Measurements from ENCODE around the gene MEAF6.

Gene MEAF6

DNA sequence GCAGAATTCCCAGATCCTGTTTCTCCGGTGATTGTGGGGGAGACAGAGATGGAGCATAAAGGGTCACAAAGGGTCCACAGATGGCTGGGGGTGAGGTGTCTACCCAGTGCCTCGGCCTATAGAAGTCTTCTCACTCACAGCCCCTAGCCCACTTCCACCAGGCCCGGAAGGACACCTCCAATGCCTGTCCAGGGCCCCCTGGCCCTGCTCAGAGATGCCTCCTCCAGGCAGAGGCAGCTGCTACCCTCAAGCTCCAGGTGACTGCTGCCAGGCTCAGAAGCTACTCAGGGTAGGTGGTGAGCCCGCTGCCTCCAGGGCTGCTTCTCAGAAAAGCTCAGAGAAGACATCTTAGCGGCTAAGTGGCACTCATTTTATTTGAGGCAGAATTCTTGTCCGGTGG, 62.1 kb downstream of the MEAF6 start:
- TF ChIP-seq, protein P1, sequence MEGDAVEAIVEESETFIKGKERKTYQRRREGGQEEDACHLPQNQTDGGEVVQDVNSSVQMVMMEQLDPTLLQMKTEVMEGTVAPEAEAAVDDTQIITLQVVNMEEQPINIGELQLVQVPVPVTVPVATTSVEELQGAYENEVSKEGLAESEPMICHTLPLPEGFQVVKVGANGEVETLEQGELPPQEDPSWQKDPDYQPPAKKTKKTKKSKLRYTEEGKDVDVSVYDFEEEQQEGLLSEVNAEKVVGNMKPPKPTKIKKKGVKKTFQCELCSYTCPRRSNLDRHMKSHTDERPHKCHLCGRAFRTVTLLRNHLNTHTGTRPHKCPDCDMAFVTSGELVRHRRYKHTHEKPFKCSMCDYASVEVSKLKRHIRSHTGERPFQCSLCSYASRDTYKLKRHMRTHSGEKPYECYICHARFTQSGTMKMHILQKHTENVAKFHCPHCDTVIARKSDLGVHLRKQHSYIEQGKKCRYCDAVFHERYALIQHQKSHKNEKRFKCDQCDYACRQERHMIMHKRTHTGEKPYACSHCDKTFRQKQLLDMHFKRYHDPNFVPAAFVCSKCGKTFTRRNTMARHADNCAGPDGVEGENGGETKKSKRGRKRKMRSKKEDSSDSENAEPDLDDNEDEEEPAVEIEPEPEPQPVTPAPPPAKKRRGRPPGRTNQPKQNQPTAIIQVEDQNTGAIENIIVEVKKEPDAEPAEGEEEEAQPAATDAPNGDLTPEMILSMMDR (IDR thresholded peaks at IDR 0.05; ENCODE audit: poor library complexity, severe bottlenecking) = no peak
- peak overlapping the region; percentile 27 for H3K27ac ChIP-seq (ENCODE audit: poor library complexity, severe bottlenecking)
- peaks cover 8% of the 10 kb centered on the region; the same call in 1 of the 2 replicates for H3K36me3 ChIP-seq (ENCODE audit: low read depth)
- ATAC-seq (ENCODE audit: low read depth) = no peak
- peaks cover 28% of the 10 kb centered on the region for H3K4me1 ChIP-seq (ENCODE audit: insufficient read depth, poor library complexity, severe bottlenecking)
- H3K9me3 ChIP-seq (ENCODE audit: severe bottlenecking) = no peaks in the 10 kb centered on the region
- H3K27me3 ChIP-seq (ENCODE audit: insufficient read depth, poor library complexity, severe bottlenecking) = no peaks in the 10 kb centered on the region
- no peak for DNase-seq (ENCODE audit: low spot score)
- no peak overlapping the region for H3K4me3 ChIP-seq (ENCODE audit: severe bottlenecking)

DNA sequence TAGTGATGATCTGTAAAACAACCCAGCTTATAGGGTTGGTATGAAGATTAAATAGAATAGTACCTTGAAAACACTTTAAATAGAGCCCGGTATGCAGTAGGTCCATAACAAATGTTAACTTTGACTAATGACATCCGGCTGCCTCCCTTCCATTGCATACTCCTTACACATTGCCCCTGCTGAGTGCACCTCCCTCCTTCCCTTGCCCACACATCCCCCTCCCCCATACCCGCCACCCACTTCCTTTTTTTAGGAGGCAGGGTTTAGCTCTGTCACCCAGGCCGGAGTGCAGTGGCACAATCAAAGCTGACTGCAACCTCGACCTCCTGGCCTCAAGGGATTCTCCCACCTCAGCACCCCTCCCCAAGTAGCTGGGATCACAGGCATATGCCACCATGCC, 64.6 kb downstream of the MEAF6 start:
- ATAC-seq (ENCODE audit: low read depth) = no peak
- peaks cover 19% of the 10 kb centered on the region for H3K4me1 ChIP-seq (ENCODE audit: insufficient read depth, poor library complexity, severe bottlenecking)
- no peak overlapping the region for H3K27ac ChIP-seq (ENCODE audit: poor library complexity, severe bottlenecking)
- H3K27me3 ChIP-seq (ENCODE audit: insufficient read depth, poor library complexity, severe bottlenecking) = no peaks in the 10 kb centered on the region
- no peak overlapping the region for H3K4me3 ChIP-seq (ENCODE audit: severe bottlenecking)
- TF ChIP-seq, protein P1 (IDR thresholded peaks at IDR 0.05; ENCODE audit: poor library complexity, severe bottlenecking) = no peak
- DNase-seq (ENCODE audit: low spot score) = no peak
- no peaks in the 10 kb centered on the region for H3K36me3 ChIP-seq (ENCODE audit: low read depth)
- H3K9me3 ChIP-seq (ENCODE audit: severe bottlenecking) = no peaks in the 10 kb centered on the region

DNA sequence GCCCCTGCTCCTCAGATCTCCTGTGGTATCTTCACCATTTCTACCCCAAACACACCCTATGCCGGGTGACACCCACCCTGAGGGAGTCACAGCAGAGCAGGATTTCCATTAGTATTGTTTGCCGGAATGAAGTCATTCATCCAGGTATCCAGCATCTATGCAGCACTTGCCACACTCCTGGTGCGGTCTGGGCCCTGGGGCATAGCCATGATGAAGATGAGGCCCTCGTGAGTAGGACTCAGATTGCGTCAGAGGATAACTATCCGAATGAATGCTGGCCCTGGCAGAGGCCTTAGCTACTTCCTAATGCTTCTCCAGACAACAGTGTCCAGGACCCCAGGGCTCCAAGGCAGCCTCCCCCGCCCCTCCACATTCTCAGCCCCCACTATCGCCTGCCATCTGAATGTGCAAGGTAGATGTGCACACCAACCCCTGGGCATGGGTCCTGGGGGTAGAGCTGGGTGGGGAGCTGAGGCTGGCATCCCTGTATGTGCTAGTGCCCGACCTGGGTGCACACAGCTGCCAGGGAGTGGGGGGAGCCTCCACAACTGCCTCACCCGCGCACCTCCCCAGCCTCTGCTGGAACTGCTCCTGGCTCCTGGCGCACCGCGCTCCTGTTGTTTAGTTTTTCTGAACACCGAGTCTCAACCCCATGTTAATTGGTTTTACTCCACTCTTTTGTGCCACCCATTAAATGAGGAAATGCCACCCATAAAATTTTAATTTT, 65.7 kb downstream of the MEAF6 start:
- peak overlapping the region; percentile 23 for H3K27ac ChIP-seq (ENCODE audit: poor library complexity, severe bottlenecking)
- H3K9me3 ChIP-seq (ENCODE audit: severe bottlenecking) = no peaks in the 10 kb centered on the region
- peaks cover 15% of the 10 kb centered on the region for H3K4me1 ChIP-seq (ENCODE audit: insufficient read depth, poor library complexity, severe bottlenecking)
- peak; percentile 84 for ATAC-seq (ENCODE audit: low read depth)
- no peaks in the 10 kb centered on the region for H3K36me3 ChIP-seq (ENCODE audit: low read depth)
- H3K4me3 ChIP-seq (ENCODE audit: severe bottlenecking) = no peak overlapping the region
- H3K27me3 ChIP-seq (ENCODE audit: insufficient read depth, poor library complexity, severe bottlenecking) = no peaks in the 10 kb centered on the region
- TF ChIP-seq, protein P1 (IDR thresholded peaks at IDR 0.05; ENCODE audit: poor library complexity, severe bottlenecking) = no peak
- no peak for DNase-seq (ENCODE audit: low spot score)

DNA sequence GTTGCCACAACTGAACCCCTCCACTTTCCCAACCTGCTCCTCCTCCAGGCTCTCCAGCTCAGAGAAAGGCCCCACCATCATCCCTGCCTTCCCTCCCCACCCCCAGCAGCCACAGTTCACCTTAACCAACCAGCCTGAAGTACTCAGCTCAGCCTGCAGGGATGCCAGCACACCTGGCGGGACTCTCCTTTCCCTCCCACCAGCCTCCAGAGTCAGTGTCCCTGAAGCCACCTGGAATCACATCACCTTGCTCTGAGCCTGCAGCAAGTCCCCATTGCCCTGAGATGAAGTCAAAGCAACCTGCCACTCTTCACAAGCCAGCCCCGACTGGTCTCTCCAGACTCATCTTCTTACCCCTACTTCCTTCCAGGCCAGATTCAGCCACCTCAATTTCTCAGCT, 66.4 kb downstream of the MEAF6 start:
- H3K36me3 ChIP-seq (ENCODE audit: low read depth) = no peaks in the 10 kb centered on the region
- TF ChIP-seq, protein P1 (IDR thresholded peaks at IDR 0.05; ENCODE audit: poor library complexity, severe bottlenecking) = no peak
- H3K27me3 ChIP-seq (ENCODE audit: insufficient read depth, poor library complexity, severe bottlenecking) = no peaks in the 10 kb centered on the region
- DNase-seq (ENCODE audit: low spot score) = no peak
- ATAC-seq (ENCODE audit: low read depth) = no peak
- no peaks in the 10 kb centered on the region for H3K9me3 ChIP-seq (ENCODE audit: severe bottlenecking)
- no peak overlapping the region for H3K4me3 ChIP-seq (ENCODE audit: severe bottlenecking)
- H3K4me1 ChIP-seq (ENCODE audit: insufficient read depth, poor library complexity, severe bottlenecking) = peaks cover 15% of the 10 kb centered on the region
- peak overlapping the region; percentile 23 for H3K27ac ChIP-seq (ENCODE audit: poor library complexity, severe bottlenecking)

DNA sequence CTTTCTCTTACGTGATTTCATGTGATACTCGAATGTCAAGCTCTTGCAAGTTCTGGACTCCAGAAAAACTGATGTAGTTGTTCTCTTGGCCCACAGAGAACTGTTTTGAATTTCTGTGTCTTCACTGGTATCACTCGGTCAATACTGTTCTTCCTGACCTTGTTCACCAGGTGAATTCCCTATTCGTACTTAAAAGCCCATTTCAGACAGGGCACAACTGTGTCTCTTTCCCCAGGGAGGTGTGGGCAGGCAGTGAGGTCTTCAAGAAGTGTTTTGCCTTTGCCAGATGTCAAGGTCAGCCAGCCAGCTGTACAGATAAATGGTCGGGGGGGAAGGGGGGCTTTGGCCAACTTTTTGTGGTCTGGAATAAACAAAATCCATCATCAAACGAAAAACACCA, 67.7 kb downstream of the MEAF6 start:
- no peak overlapping the region for H3K4me3 ChIP-seq (ENCODE audit: severe bottlenecking)
- H3K4me1 ChIP-seq (ENCODE audit: insufficient read depth, poor library complexity, severe bottlenecking) = peaks cover 13% of the 10 kb centered on the region
- no peak overlapping the region for H3K27ac ChIP-seq (ENCODE audit: poor library complexity, severe bottlenecking)
- TF ChIP-seq, protein P1 (IDR thresholded peaks at IDR 0.05; ENCODE audit: poor library complexity, severe bottlenecking) = no peak
- no peaks in the 10 kb centered on the region for H3K27me3 ChIP-seq (ENCODE audit: insufficient read depth, poor library complexity, severe bottlenecking)
- H3K36me3 ChIP-seq (ENCODE audit: low read depth) = no peaks in the 10 kb centered on the region
- H3K9me3 ChIP-seq (ENCODE audit: severe bottlenecking) = no peaks in the 10 kb centered on the region
- no peak for DNase-seq (ENCODE audit: low spot score)
- ATAC-seq (ENCODE audit: low read depth) = no peak
